HepG2 (cell line): ENCODE measurements around the gene TMEM270. TPM values are rescaled to one million over a fixed set of nuclear protein-coding genes. Genes with fewer than 3 reads are reported as not detected.

Experiments
- ATAC-seq: fragments of 200-7000 bp; cut with Tn5 transposase; 3 replicates; pipeline ENCODE4 v1.9.1; 2020; ENCODE audit warnings: mild to moderate bottlenecking, moderate library complexity
- BruUV-seq: library from RNA; stranded (reverse); fragments of 400-500 nt; replicated peaks from 2 replicates; lab custom pipeline; 2021; lab: Mats Ljungman, UMichigan
- CTCF ChIA-PET: fragments of 300-600 bp; formaldehyde crosslinking; extraction: SDS; loops from one replicate; lab custom pipeline; 2021; ENCODE audit warnings: low total read pairs, inconsistent platforms, low intra/inter-chr PET ratio; lab: Yijun Ruan, JAX
- POLR2A ChIA-PET: fragments of 350-600 bp; sonication (Branson Sonifier 250); formaldehyde crosslinking; loops from one replicate; lab custom pipeline; 2020; ENCODE audit warnings: antibody characterized with exemption, inconsistent platforms; lab: Yijun Ruan, JAX
- DNase-seq: peaks from one replicate; pipeline ENCODE4 v3.0.0-alpha.2; 2015; ENCODE audit warnings: low spot score
- FAIRE-seq: peaks from 3 replicates; lab custom pipeline; 2011; peaks lifted over from hg19 to GRCh38; lab: Jason Lieb, UNC
- H2AFZ ChIP-seq: one replicate; pipeline ENCODE4 v1.6.1; 2011; ENCODE audit warnings: low read length, inconsistent platforms
- H3K27ac ChIP-seq: fragments of 300-600 bp; 3 replicates; pipeline ENCODE4 v1.8.0; 2011; ENCODE audit warnings: mixed run types, mild to moderate bottlenecking, mixed read lengths, low read length, inconsistent platforms; ENCODE audit not compliant: insufficient read depth; ENCODE audit errors: extremely low read length
- H3K27me3 ChIP-seq, 2 experiments: fragments of 200-600 bp in 1 of 2; 2 replicates in 1 of 2; 3 replicates in 1 of 2; pipeline versions ENCODE4 v1.6.0 to v1.8.0; 2011; ENCODE audit warnings: low read length in 2 of 2, mild to moderate bottlenecking in 2 of 2, moderate library complexity in 2 of 2, inconsistent platforms in 1 of 2; ENCODE audit not compliant: insufficient read depth in 2 of 2, control insufficient read depth in 1 of 2
- H3K36me3 ChIP-seq, 2 experiments: fragments of 200-600 bp in 1 of 2; replicated peaks in 1 of 2; 2 replicates in 1 of 2; 3 replicates in 1 of 2; pipeline versions ENCODE4 v1.5.1 to v1.8.0; 2011; ENCODE audit warnings: low read length in 2 of 2, inconsistent platforms in 1 of 2; ENCODE audit not compliant: insufficient read depth in 2 of 2, control insufficient read depth in 1 of 2
- H3K4me1 ChIP-seq: 2 replicates; pipeline ENCODE4 v1.5.1; 2012; ENCODE audit warnings: low read length, inconsistent platforms; ENCODE audit not compliant: insufficient read depth
- H3K4me2 ChIP-seq: 2 replicates; pipeline ENCODE4 v1.6.0; 2011; ENCODE audit warnings: low read depth, low read length, inconsistent platforms
- H3K4me3 ChIP-seq, 3 experiments: fragments of 200-600 bp in 1 of 3; sonication (generic), shearing (Covaris generic) in 1 of 3; replicated peaks in 1 of 3; 2 replicates each; pipeline ENCODE4 v1.5.1; 2011 to 2016; ENCODE audit warnings: low read length in 3 of 3, inconsistent platforms in 2 of 3, low read depth in 2 of 3, mild to moderate bottlenecking in 2 of 3, control low read depth in 1 of 3, mixed read lengths in 1 of 3; ENCODE audit not compliant: insufficient read depth in 1 of 3
- H3K79me2 ChIP-seq: one replicate; pipeline ENCODE4 v1.6.1; 2011; ENCODE audit warnings: low read length, inconsistent platforms; ENCODE audit not compliant: insufficient read depth
- H3K9ac ChIP-seq: 2 replicates; pipeline ENCODE4 v1.6.0; 2011; ENCODE audit warnings: mild to moderate bottlenecking, low read depth, low read length, inconsistent platforms; ENCODE audit not compliant: insufficient read depth
- H3K9me3 ChIP-seq: 2 replicates; pipeline ENCODE4 v1.5.1; 2012; ENCODE audit warnings: mild to moderate bottlenecking, low read length
- H4K20me1 ChIP-seq: 2 replicates; pipeline ENCODE4 v1.6.0; 2011; ENCODE audit warnings: inconsistent platforms, mild to moderate bottlenecking, low read length, moderate library complexity; ENCODE audit not compliant: insufficient read depth
- ARNT2 ChIP-seq: sonication (generic); formaldehyde crosslinking; IDR thresholded peaks from 2 replicates; pipeline ENCODE4 v1.8.0; 2022; ENCODE audit warnings: mild to moderate bottlenecking, low read depth, missing genetic modification reagents, moderate library complexity
- ATF7-NPFF ChIP-seq: sonication (generic); formaldehyde crosslinking; IDR thresholded peaks from 2 replicates; pipeline ENCODE4 v1.8.1; 2023; ENCODE audit warnings: mild to moderate bottlenecking, low read depth, missing genetic modification reagents, moderate library complexity
- KMT2B ChIP-seq: IDR thresholded peaks from 2 replicates; pipeline ENCODE4 v1.6.1; 2016; ENCODE audit warnings: missing genetic modification reagents, missing compliant biosample characterization
- MAFF ChIP-seq: IDR thresholded peaks from 2 replicates; pipeline ENCODE4 v1.6.1; 2011; ENCODE audit warnings: low read depth, low read length, improper control_type of control experiment
- MAFK ChIP-seq, 2 experiments: IDR thresholded peaks in 1 of 2; conservative IDR thresholded peaks in 1 of 2; 2 replicates each; pipeline ENCODE4 v1.6.1; 2011; ENCODE audit warnings: improper control_type of control experiment in 2 of 2, low read length in 2 of 2
- NFE2L1 ChIP-seq: sonication (generic); formaldehyde crosslinking; IDR thresholded peaks from 2 replicates; pipeline ENCODE4 v1.4.0; 2020; ENCODE audit warnings: missing genetic modification reagents, mild to moderate bottlenecking, borderline replicate concordance
- NONO ChIP-seq, 2 experiments: fragments of 450-650 bp in 1 of 2; sonication (generic) in 1 of 2; formaldehyde crosslinking in 1 of 2; IDR thresholded peaks in 1 of 2; conservative IDR thresholded peaks in 1 of 2; 2 replicates each; pipeline versions ENCODE4 v1.6.1 to v1.8.0; 2017 to 2022; ENCODE audit warnings: mild to moderate bottlenecking in 1 of 2, missing genetic modification reagents in 1 of 2, moderate library complexity in 1 of 2
- SOX5 ChIP-seq: IDR thresholded peaks from 2 replicates; pipeline ENCODE4 v1.6.1; 2016; ENCODE audit warnings: borderline replicate concordance
- SPEN ChIP-seq: sonication (generic); formaldehyde crosslinking; IDR thresholded peaks from 2 replicates; pipeline ENCODE4 v1.5.1; 2020; ENCODE audit warnings: low read depth, mild to moderate bottlenecking, missing genetic modification reagents
- TFE3 ChIP-seq: IDR thresholded peaks from 2 replicates; pipeline ENCODE4 v1.6.1; 2016
- TGIF2 ChIP-seq: IDR thresholded peaks from 2 replicates; pipeline ENCODE4 v1.6.1; 2016; ENCODE audit warnings: control low read depth, missing compliant biosample characterization
- XBP1 ChIP-seq: sonication (generic); formaldehyde crosslinking; IDR thresholded peaks from 2 replicates; pipeline ENCODE4 v1.5.0; 2020; ENCODE audit warnings: missing genetic modification reagents
- ZNF569 ChIP-seq: sonication (generic); formaldehyde crosslinking; IDR thresholded peaks from 2 replicates; pipeline ENCODE4 v1.5.0; 2020; ENCODE audit warnings: mild to moderate bottlenecking, missing genetic modification reagents, moderate library complexity, borderline replicate concordance
- ZNF614 ChIP-seq: IDR thresholded peaks from 2 replicates; pipeline ENCODE4 v1.6.1; 2018; ENCODE audit warnings: missing biosample characterization, missing genetic modification reagents, inconsistent platforms, borderline replicate concordance
- ZNF720 ChIP-seq: sonication (generic); formaldehyde crosslinking; IDR thresholded peaks from 2 replicates; pipeline ENCODE4 v1.4.0; 2020; ENCODE audit warnings: missing genetic modification reagents
- ZSCAN31 ChIP-seq: sonication (generic); formaldehyde crosslinking; IDR thresholded peaks from 2 replicates; pipeline ENCODE4 v1.5.0; 2020; ENCODE audit warnings: low read depth, mild to moderate bottlenecking, missing genetic modification reagents
- WGBS: methylation state at CpG from one replicate; pipeline ENCODE4 v1.1.6; 2017; ENCODE audit warnings: low lambda C conversion rate; 5-methylcytosine and 5-hydroxymethylcytosine counted together
- in situ Hi-C: cut with HindIII; loops from 2 replicates; pipeline ENCODE4 v1.10.0; 2017; ENCODE audit warnings: low pct_unique_long_range_greater_than_20kb; ENCODE audit not compliant: extremely low pct_ligation_motif_present
- intact Hi-C: fragments of 100-400 bp; cut with micrococcal nuclease; formaldehyde crosslinking; loops from one replicate; pipeline ENCODE4 v1.10.0; 2022; ENCODE audit not compliant: unreplicated experiment
- polyA plus RNA-seq, 8 experiments: library from polyadenylated mRNA; depleted of rRNA in 3 of 8; stranded (reverse) in 7 of 8; unstranded in 1 of 8; fragments of >200 nt; fragmentation: Illumina TruSeq in 4 of 8; extraction: Trizol in 4 of 8; gene quantifications; 2 replicates each; pipeline versions ENCODE4 v1.2.1 to v1.2.3, GENCODE V29; 2011 to 2016; ENCODE audit warnings: low read depth in 4 of 8, missing spikeins in 1 of 8, mixed read lengths in 1 of 8; ENCODE audit not compliant: insufficient read depth in 1 of 8
- total RNA-seq, 5 experiments: library from RNA; depleted of rRNA; stranded (reverse); fragments of >200 nt; fragmentation: Illumina TruSeq; extraction: Trizol; gene quantifications; 2 replicates each; pipeline ENCODE4 v1.2.3, GENCODE V29; 2016; ENCODE audit warnings: low read depth in 1 of 5
- TF ChIP-seq, protein P1 (sequence below): sonication (generic); formaldehyde crosslinking; IDR thresholded peaks from 2 replicates; pipeline ENCODE4 v1.5.0; 2020; ENCODE audit warnings: missing genetic modification reagents, mild to moderate bottlenecking, borderline replicate concordance

TMEM270 gene
- total and polyA plus RNA-seq, 2 of the 13 experiments (the other 11 are each of a cell fraction or from before 2014, with no cell fraction given): not detected

GRCh38 chr7:73869011-73869798, 8.2 kb downstream of the TMEM270 start:
- no peak for ATAC-seq

DNA sequence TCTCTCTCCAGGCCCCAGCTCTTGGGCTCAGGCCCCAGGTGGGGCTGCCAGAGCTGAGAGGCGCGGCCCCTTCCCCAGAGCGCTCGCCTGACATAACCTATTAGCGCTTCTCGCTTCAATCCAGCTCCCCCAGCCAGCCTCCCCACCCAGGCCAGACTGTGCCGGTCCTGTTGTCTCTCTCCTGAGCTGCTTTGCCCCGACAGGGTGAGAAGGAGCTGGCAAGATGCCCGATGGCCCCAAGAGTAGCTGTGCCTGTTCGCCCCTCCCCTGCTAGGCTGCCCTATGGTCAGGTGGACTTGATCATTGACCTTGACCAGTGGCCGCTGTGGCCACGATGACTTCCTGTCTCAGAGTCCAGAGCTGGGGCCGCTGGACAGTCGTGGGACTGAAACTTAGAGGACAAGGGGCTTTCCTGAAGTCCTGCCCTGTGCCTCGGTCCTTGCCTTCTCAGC, 9.1 kb downstream of the TMEM270 start:
- peak overlapping the region in 2 of 3 experiments; percentile 10 to 36; a peak in 4 of 6 replicates for H3K4me3 ChIP-seq
- CTCF ChIA-PET: no interaction called here
- H3K36me3 ChIP-seq: no peaks in the 10 kb centered on the region
- peak overlapping the region; percentile 68 for H3K4me2 ChIP-seq
- no peak overlapping the region for H2AFZ ChIP-seq
- peaks cover 3% of the 10 kb centered on the region in 2 experiments; a peak in 2 of 5 replicates for H3K27me3 ChIP-seq
- no peaks in the 10 kb centered on the region for H3K9me3 ChIP-seq
- intact Hi-C loops: no loop called here
- FAIRE-seq (peak; percentile 49), DNase-seq (peak; percentile 59), ATAC-seq (peak; percentile 55)
- H3K4me1 ChIP-seq: peaks cover 49% of the 10 kb centered on the region
- no peaks in the 10 kb centered on the region for H4K20me1 ChIP-seq
- WGBS: 27% methylated on average over 9 of the region's 15 CpGs
- BruUV-seq: no TSS peak
- in situ Hi-C loops: loop anchor here (5.0 kb wide), 1 partner anchor 152 kb away; no protein-coding TSS in a partner anchor
- POLR2A ChIA-PET: interaction anchor here (0.8 to 2.5 kb wide), 8 partner anchors 10 to 303 kb away, joined by 3 to 25 read pairs (median 4); partner anchors contain the start of gene METTL27
- no peak overlapping the region for H3K27ac ChIP-seq
- no peak overlapping the region for H3K9ac ChIP-seq
- no peaks in the 10 kb centered on the region for H3K79me2 ChIP-seq
- TF ChIP-seq ATF7-NPFF (CRISPR knock-in tag): no peak
- TF ChIP-seq, protein P1, sequence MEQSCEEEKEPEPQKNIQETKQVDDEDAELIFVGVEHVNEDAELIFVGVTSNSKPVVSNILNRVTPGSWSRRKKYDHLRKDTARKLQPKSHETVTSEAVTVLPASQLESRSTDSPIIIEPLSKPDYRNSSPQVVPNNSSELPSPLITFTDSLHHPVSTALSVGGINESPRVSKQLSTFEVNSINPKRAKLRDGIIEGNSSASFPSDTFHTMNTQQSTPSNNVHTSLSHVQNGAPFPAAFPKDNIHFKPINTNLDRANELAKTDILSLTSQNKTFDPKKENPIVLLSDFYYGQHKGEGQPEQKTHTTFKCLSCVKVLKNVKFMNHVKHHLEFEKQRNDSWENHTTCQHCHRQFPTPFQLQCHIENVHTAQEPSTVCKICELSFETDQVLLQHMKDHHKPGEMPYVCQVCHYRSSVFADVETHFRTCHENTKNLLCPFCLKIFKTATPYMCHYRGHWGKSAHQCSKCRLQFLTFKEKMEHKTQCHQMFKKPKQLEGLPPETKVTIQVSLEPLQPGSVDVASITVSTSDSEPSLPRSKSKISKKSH (CRISPR knock-in tag): no peak
- TF ChIP-seq TFE3 (CRISPR knock-in tag): 0 out of 2 replicates have a peak, but pooled peaks have one; percentile 21
- TF ChIP-seq ZNF569 (CRISPR knock-in tag): no peak
- no peak for TF ChIP-seq NONO (IDR thresholded peaks at IDR 0.05)
- 0 out of 2 replicates have a peak, but pooled peaks have one; percentile 47 for TF ChIP-seq NONO (CRISPR knock-in tag; conservative IDR thresholded peaks at IDR 0.05)
- TF ChIP-seq SOX5 (CRISPR knock-in tag): peak; percentile 48; the same call in 1 of the 2 replicates
- peak; percentile 78; the same call in 1 of the 2 replicates for TF ChIP-seq SPEN

More at GRCh38 chr7:73869011-73869798, 8.2 kb downstream of the TMEM270 start:
- TF ChIP-seq KMT2B (no peak), SOX5 (CRISPR knock-in tag) (no peak), MAFF (peak; percentile 46; the same call in 1 of the 2 replicates), ZNF720 (CRISPR knock-in tag) (no peak), MAFK (conservative IDR thresholded peaks at IDR 0.05 in 1 of 2, IDR thresholded peaks at IDR 0.05 in 1 of 2; ENCODE audit: low read length in 2 of 2) (peak; percentile 47 to 65), NFE2L1 (CRISPR knock-in tag) (no peak), ARNT2 (CRISPR knock-in tag) (no peak), XBP1 (no peak), ZNF614 (no peak), ZSCAN31 (CRISPR knock-in tag) (no peak), TGIF2 (CRISPR knock-in tag) (no peak)
- Histone ChIP-seq H3K27me3 (peaks cover 3% of the 10 kb centered on the region in 2 experiments; a peak in 2 of 5 replicates), H3K4me3 (no peak overlapping the region), H3K9me3 (no peaks in the 10 kb centered on the region), H3K9ac (no peak overlapping the region), H4K20me1 (no peaks in the 10 kb centered on the region), H3K79me2 (no peaks in the 10 kb centered on the region), H3K36me3 (no peaks in the 10 kb centered on the region), H2AFZ (no peak overlapping the region), H3K4me1 (peaks cover 49% of the 10 kb centered on the region), H3K27ac (no peak overlapping the region), H3K4me2 (no peak overlapping the region; the same call in 1 of the 2 replicates)
- CTCF ChIA-PET: no interaction called here
- no TSS peak for BruUV-seq
- WGBS: 48% methylated on average over 15 of the region's 24 CpGs
- intact Hi-C loops: no loop called here
- DNase-seq: no peak
- in situ Hi-C loops: no loop called here
- FAIRE-seq: no peak
- POLR2A ChIA-PET: interaction anchor here (1.2 to 2.5 kb wide), 7 partner anchors 11 to 304 kb away, joined by 3 to 25 read pairs (median 5); partner anchors contain the start of gene METTL27
